ENCODE measurements around the gene HDAC1. TPM values are rescaled to one million over a fixed set of nuclear protein-coding genes. Genes with fewer than 3 reads are reported as not detected.
"Not testable (repeated sequence)": the region's sequence is repeated elsewhere in the genome, so short reads cannot be mapped to it uniquely, and the experiment has no call there.

Gene HDAC1
- total and polyA plus RNA-seq, 2 donors (not counting 1 experiment from before 2014, with no cell fraction given), result 100 to 159 TPM

- no peak for DNase-seq (ENCODE audit: low read depth in 2 of 2)
- Histone ChIP-seq H3K27me3 (ENCODE audit: control insufficient read depth, insufficient read depth, low read length) (no peaks in the 10 kb centered on the region), H3K4me2 (ENCODE audit: extremely low read depth, insufficient read depth, low read length) (no peak overlapping the region), H2AFZ (ENCODE audit: low read length) (no peak overlapping the region), H3K79me2 (ENCODE audit: control insufficient read depth, insufficient read depth, low read length) (no peaks in the 10 kb centered on the region), H3K9ac (ENCODE audit: insufficient read depth, low read length) (no peak overlapping the region), H4K20me1 (ENCODE audit: control insufficient read depth, extremely low read depth, insufficient read depth, low read length) (no peaks in the 10 kb centered on the region), H3K27ac (ENCODE audit: insufficient read depth, low read length) (no peak overlapping the region), H3K36me3 (ENCODE audit: control insufficient read depth, insufficient read depth, low read length) (no peaks in the 10 kb centered on the region), H3K4me3 (replicated peaks in 1 of 4; ENCODE audit: control extremely low read depth in 1 of 4, insufficient read depth in 1 of 4, low read depth in 3 of 4, low read length in 4 of 4) (no peak overlapping the region), H3K9me3 (ENCODE audit: control insufficient read depth, insufficient read depth, low read depth, low read length) (no peaks in the 10 kb centered on the region), H3K4me1 (ENCODE audit: control insufficient read depth, extremely low read depth, insufficient read depth, low read length) (no peaks in the 10 kb centered on the region)
- TF ChIP-seq, protein P1, sequence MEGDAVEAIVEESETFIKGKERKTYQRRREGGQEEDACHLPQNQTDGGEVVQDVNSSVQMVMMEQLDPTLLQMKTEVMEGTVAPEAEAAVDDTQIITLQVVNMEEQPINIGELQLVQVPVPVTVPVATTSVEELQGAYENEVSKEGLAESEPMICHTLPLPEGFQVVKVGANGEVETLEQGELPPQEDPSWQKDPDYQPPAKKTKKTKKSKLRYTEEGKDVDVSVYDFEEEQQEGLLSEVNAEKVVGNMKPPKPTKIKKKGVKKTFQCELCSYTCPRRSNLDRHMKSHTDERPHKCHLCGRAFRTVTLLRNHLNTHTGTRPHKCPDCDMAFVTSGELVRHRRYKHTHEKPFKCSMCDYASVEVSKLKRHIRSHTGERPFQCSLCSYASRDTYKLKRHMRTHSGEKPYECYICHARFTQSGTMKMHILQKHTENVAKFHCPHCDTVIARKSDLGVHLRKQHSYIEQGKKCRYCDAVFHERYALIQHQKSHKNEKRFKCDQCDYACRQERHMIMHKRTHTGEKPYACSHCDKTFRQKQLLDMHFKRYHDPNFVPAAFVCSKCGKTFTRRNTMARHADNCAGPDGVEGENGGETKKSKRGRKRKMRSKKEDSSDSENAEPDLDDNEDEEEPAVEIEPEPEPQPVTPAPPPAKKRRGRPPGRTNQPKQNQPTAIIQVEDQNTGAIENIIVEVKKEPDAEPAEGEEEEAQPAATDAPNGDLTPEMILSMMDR (conservative IDR thresholded peaks at IDR 0.05 in 1 of 2, IDR thresholded peaks at IDR 0.05 in 1 of 2; ENCODE audit: low read depth in 1 of 2, low read length in 2 of 2), result no peak
- no peak for TF ChIP-seq EZH2 (IDR thresholded peaks at IDR 0.05; ENCODE audit: low read length, missing control alignments)
Measured at GRCh38 chr1:32256473-32257226, 35.2 kb upstream of the HDAC1 start.

DNA sequence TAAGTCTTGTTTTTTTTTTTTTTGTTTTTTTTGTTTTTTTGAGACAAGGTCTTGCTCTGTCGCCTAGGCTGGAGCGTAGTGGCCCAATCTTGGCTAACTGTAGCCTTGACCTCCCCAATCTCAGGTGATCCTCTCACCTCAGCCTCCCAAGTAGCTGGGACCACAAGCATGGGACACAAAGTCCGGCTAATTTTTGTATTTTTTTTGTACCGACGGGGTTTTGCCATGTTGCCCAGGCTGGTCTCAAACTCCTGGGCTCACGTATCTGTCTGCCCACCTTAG, 34.7 kb upstream of the HDAC1 start:
- Histone ChIP-seq H3K27ac (ENCODE audit: insufficient read depth, low read length) (no peak overlapping the region), H3K4me3 (replicated peaks in 1 of 4; ENCODE audit: control extremely low read depth in 1 of 4, insufficient read depth in 1 of 4, low read depth in 3 of 4, low read length in 4 of 4) (no peak overlapping the region), H2AFZ (ENCODE audit: low read length) (no peak overlapping the region), H3K36me3 (ENCODE audit: control insufficient read depth, insufficient read depth, low read length) (no peaks in the 10 kb centered on the region), H4K20me1 (ENCODE audit: control insufficient read depth, extremely low read depth, insufficient read depth, low read length) (no peaks in the 10 kb centered on the region), H3K27me3 (ENCODE audit: control insufficient read depth, insufficient read depth, low read length) (no peaks in the 10 kb centered on the region), H3K9me3 (ENCODE audit: control insufficient read depth, insufficient read depth, low read depth, low read length) (no peaks in the 10 kb centered on the region), H3K4me2 (ENCODE audit: extremely low read depth, insufficient read depth, low read length) (no peak overlapping the region), H3K79me2 (ENCODE audit: control insufficient read depth, insufficient read depth, low read length) (no peaks in the 10 kb centered on the region), H3K9ac (ENCODE audit: insufficient read depth, low read length) (no peak overlapping the region), H3K4me1 (ENCODE audit: control insufficient read depth, extremely low read depth, insufficient read depth, low read length) (no peaks in the 10 kb centered on the region)
- TF ChIP-seq EZH2 (IDR thresholded peaks at IDR 0.05; ENCODE audit: low read length, missing control alignments), result no peak
- TF ChIP-seq, protein P1 (conservative IDR thresholded peaks at IDR 0.05 in 1 of 2, IDR thresholded peaks at IDR 0.05 in 1 of 2; ENCODE audit: low read depth in 1 of 2, low read length in 2 of 2), result no peak
- no peak for DNase-seq (ENCODE audit: low read depth in 2 of 2)

DNA sequence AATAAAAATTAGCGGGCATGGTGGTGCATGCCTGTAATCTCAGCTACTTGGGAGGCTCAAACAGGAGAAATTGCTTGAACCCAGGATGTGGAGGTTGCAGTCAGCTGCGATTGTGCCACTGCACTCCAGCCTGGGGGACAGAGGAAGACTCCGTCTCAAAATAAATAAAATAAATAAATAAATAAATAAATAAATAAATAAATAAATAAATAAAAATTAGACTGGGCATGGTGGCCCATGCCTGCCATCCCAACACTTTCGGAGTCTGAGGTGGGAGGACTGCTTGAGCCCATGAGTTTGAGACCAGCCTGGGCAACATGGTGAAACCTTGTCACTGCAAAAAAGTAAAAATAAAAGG, 28.7 kb upstream of the HDAC1 start:
- H3K9me3 ChIP-seq (ENCODE audit: control insufficient read depth, insufficient read depth, low read depth, low read length); H3K27ac ChIP-seq (ENCODE audit: insufficient read depth, low read length); H3K4me2 ChIP-seq (ENCODE audit: extremely low read depth, insufficient read depth, low read length); H3K79me2 ChIP-seq (ENCODE audit: control insufficient read depth, insufficient read depth, low read length); H3K27me3 ChIP-seq (ENCODE audit: control insufficient read depth, insufficient read depth, low read length); H3K4me1 ChIP-seq (ENCODE audit: control insufficient read depth, extremely low read depth, insufficient read depth, low read length); DNase-seq (ENCODE audit: low read depth in 2 of 2); H3K4me3 ChIP-seq (replicated peaks in 1 of 4; ENCODE audit: control extremely low read depth in 1 of 4, insufficient read depth in 1 of 4, low read depth in 3 of 4, low read length in 4 of 4); H3K36me3 ChIP-seq (ENCODE audit: control insufficient read depth, insufficient read depth, low read length); H3K9ac ChIP-seq (ENCODE audit: insufficient read depth, low read length); H4K20me1 ChIP-seq (ENCODE audit: control insufficient read depth, extremely low read depth, insufficient read depth, low read length); H2AFZ ChIP-seq (ENCODE audit: low read length): not testable (repeated sequence)

Data from fibroblast of lung (primary cell).